GM13977 (cell line): Measurements from ENCODE around the gene TMEM123.

Experiments
- DNase-seq: peaks from one replicate; pipeline ENCODE4 v3.0.0; 2012; ENCODE audit warnings: low spot score
- in situ Hi-C: fragments of 300-500 bp; cut with MboI; formaldehyde crosslinking; loops from one replicate; pipeline ENCODE4 v1.12.0; 2022; ENCODE audit warnings: low sequenced_read_pairs, low pct_unique_long_range_greater_than_20kb, mixed read lengths, inconsistent platforms; ENCODE audit not compliant: unreplicated experiment
- TF ChIP-seq, protein P1 (sequence below): IDR thresholded peaks from 2 replicates; pipeline ENCODE4 v1.5.1; 2012; ENCODE audit warnings: mild to moderate bottlenecking, control low read depth; ENCODE audit not compliant: insufficient read depth; ENCODE audit errors: extremely low read depth, missing control alignments

The TMEM123 gene

GRCh38 chr11:102396708-102397563 lies 55.6 kb downstream of the TMEM123 start:
- TF ChIP-seq, protein P1, sequence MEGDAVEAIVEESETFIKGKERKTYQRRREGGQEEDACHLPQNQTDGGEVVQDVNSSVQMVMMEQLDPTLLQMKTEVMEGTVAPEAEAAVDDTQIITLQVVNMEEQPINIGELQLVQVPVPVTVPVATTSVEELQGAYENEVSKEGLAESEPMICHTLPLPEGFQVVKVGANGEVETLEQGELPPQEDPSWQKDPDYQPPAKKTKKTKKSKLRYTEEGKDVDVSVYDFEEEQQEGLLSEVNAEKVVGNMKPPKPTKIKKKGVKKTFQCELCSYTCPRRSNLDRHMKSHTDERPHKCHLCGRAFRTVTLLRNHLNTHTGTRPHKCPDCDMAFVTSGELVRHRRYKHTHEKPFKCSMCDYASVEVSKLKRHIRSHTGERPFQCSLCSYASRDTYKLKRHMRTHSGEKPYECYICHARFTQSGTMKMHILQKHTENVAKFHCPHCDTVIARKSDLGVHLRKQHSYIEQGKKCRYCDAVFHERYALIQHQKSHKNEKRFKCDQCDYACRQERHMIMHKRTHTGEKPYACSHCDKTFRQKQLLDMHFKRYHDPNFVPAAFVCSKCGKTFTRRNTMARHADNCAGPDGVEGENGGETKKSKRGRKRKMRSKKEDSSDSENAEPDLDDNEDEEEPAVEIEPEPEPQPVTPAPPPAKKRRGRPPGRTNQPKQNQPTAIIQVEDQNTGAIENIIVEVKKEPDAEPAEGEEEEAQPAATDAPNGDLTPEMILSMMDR, result no peak
- no peak for DNase-seq
- in situ Hi-C loops, result no loop called here

DNA sequence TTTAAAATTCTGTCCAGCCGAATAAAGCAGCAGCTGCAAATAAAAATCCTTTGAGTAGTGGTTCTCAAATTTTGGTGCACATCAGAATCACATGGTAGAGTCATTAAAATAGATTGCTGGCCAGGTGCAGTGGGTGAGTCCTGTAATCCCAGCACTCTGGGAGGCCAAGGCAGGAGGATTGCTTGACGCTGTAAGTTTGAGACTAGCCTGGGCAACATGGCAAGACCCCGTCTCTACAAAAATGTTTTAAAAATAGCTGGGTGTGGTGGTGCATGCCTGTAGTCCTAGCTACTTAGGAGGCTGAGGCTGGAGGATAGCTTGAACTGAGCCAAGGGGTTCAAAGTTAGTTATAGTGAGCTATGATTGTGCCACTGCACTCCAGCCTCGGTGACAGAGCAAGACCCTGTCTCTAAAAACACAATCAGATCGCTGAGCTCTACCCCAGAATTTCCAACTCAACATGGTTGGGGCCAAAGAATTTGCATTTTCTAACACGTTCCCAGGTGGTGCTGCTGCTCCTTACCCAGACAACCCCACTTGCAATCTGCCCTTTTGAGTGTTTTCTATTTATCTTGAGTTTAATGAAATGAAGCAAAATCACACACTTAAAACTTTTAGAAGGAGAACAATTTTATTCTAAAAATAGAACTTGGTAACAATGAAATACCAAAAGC lies 56.7 kb downstream of the TMEM123 start:
- TF ChIP-seq, protein P1, result peak; percentile 5
- in situ Hi-C loops, result no loop called here
- no peak for DNase-seq

- DNase-seq, result no peak
- in situ Hi-C loops, result no loop called here
- TF ChIP-seq, protein P1, result no peak
Observed at GRCh38 chr11:102393272-102393730, 59.3 kb downstream of the TMEM123 start.

- TF ChIP-seq, protein P1, result no peak
- DNase-seq, result no peak
- in situ Hi-C loops, result no loop called here
Observed at GRCh38 chr11:102391549-102392237, 60.9 kb downstream of the TMEM123 start.

DNA sequence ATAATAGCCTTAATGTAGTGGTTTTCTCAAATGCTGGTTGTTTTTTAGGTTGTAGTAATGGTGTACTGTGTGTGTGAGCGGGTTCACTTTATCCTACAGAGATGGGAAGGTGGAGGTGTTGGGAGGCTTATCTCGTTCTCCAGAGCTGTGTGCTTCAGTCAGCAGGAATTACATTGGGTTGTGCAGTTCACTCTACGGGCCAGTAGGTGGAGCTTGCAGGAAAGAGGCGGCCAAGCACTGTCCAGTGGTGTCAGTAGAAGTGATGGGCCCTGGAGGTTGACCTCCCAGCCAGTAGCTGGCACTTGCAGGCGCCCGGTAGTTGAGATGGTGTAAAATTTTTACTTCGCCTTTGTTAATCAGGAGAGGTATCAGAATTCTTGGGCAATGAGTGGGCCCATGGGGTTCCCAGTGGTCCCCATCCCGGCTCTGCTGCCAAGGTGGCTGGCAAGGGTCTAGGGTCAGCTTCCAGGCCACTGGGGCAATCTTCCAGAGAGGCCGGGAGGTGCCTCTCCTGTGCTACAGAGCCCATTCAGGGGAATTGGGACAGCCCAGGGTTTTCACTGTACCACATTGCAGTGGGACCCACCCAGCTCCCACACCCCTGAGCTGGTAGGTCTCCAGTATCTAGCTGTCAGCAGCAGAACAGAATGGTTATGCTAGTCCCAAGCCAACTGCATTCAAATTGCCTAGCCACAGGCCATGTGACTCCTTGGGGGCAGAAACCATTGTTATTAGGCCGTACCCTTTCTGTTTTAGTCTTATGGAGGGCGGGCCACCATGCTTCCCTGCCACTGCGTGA lies 61.7 kb downstream of the TMEM123 start:
- peak; percentile 44 for DNase-seq
- TF ChIP-seq, protein P1, result peak; percentile 83
- in situ Hi-C loops, result no loop called here

DNA sequence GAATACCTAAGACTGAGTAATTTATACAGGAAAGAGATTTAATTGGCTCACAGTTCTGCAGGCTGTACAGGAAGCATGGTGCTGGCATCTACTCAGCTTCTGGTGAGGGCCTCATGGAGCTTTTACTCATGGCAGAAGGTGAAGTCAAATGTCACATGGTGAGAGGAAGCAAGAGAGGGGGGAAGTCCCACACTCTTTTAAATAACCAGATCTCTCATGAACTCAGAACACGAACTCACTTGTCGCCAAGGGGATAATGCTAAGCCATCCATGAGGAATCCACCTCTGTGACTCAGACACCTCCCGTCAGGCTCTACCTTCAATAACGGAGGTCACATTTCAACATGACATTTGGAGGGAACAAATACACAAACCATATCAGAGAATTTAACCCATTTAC lies 63.3 kb downstream of the TMEM123 start:
- TF ChIP-seq, protein P1, result no peak
- in situ Hi-C loops, result loop anchor here (10.0 kb wide), 1 partner anchor 106 kb away; no protein-coding TSS in a partner anchor

More for the DNA sequence above, 63.3 kb downstream of the TMEM123 start:
- no peak for DNase-seq
